ENCODE results near the gene SCD. TPM values are rescaled to one million over a fixed set of nuclear protein-coding genes. Genes with fewer than 3 reads are reported as not detected.

SCD gene
- total RNA-seq, 4 donors from 2014 or later = 2.2 to 29.7 (median 5.1) TPM

- peaks cover 0 to 15% of the 10 kb centered on the region in 2 donors for H3K4me1 ChIP-seq
- DNase-seq = no peak
- no peak overlapping the region for H3K4me3 ChIP-seq (replicated peaks in 1 of 3)
- TF ChIP-seq CTCF (IDR thresholded peaks at IDR 0.05) (no peak), POLR2A (IDR thresholded peaks at IDR 0.05) (no peak)
- 92 to 93% methylated on average over 14 of the region's 14 CpGs for WGBS, 2 donors
- H3K36me3 ChIP-seq = no peaks in the 10 kb centered on the region
- H3K27me3 ChIP-seq = no peaks in the 10 kb centered on the region
- H3K27ac ChIP-seq = no peak overlapping the region
- intact Hi-C loops (cut with DNase I) = no loop called here
- H3K9me3 ChIP-seq = no peaks in the 10 kb centered on the region
Observed at GRCh38 chr10:100356067-100357017, 9.3 kb downstream of the SCD start.

DNA sequence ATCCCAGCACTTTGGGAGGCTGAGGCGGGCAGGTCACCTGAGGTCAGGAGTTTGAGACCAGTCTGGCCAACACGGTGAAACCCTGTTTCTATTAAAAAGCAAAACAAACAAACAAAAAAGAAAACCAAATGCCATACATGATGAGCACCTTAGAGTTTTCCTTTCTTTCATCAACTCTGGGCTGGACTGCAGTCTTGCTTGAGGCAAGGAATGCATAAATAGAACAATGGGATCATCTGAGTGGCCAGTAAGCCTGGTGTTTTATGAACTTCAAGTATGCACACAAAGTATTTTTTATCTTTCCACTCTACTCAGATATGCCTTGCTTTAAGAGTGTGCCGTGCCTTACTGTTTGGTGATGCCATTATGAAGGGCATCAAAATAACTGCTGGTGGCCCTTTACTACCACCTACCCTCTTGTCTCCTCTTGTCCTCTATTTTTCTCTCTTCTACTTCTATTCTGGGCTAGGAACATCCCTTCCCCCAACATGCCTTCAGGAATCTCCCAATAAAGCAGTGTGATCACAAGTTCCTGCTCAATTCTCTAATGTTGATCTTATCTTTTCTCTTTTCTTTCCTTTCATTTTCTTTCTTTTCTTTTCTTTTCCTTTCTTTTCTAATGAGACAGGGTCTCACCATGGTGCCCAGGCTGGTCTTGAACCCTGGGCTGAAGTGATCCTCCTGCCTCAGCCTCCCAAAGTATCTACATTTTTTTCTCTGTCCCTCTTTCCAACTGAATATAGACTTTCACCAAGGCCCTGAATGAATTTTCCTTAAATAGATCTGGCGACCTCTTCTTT is 10.2 kb downstream of the SCD start:
- H3K27me3 ChIP-seq = no peaks in the 10 kb centered on the region
- WGBS, 2 donors = 93% methylated on average over 4 of the region's 4 CpGs
- no peaks in the 10 kb centered on the region for H3K36me3 ChIP-seq
- no peak for DNase-seq
- H3K9me3 ChIP-seq = no peaks in the 10 kb centered on the region
- TF ChIP-seq POLR2A (IDR thresholded peaks at IDR 0.05) (no peak), CTCF (IDR thresholded peaks at IDR 0.05) (no peak)
- no peak overlapping the region for H3K4me3 ChIP-seq (replicated peaks in 1 of 3)
- intact Hi-C loops (cut with DNase I) = no loop called here
- H3K4me1 ChIP-seq = peaks cover 0 to 15% of the 10 kb centered on the region in 2 donors
- H3K27ac ChIP-seq = no peak overlapping the region

GRCh38 chr10:100359030-100359432 is 12.0 kb downstream of the SCD start:
- intact Hi-C loops (cut with DNase I) = no loop called here
- TF ChIP-seq POLR2A (IDR thresholded peaks at IDR 0.05) = no peak
- TF ChIP-seq CTCF (IDR thresholded peaks at IDR 0.05) = no peak
- Histone ChIP-seq H3K36me3 (no peaks in the 10 kb centered on the region), H3K4me1 (peaks cover 0 to 15% of the 10 kb centered on the region in 2 donors), H3K9me3 (no peaks in the 10 kb centered on the region), H3K27me3 (no peaks in the 10 kb centered on the region), H3K4me3 (replicated peaks in 1 of 3) (no peak overlapping the region), H3K27ac (no peak overlapping the region)
- 54 to 66% methylated on average over 2 of the region's 2 CpGs for WGBS, 2 donors
- DNase-seq = no peak

GRCh38 chr10:100359529-100360150 is 12.6 kb downstream of the SCD start:
- intact Hi-C loops (cut with DNase I) = no loop called here
- no peaks in the 10 kb centered on the region for H3K27me3 ChIP-seq
- no peak for DNase-seq
- TF ChIP-seq POLR2A (IDR thresholded peaks at IDR 0.05) = no peak
- TF ChIP-seq CTCF (IDR thresholded peaks at IDR 0.05) = no peak
- WGBS, 2 donors = 22 to 23% methylated on average over 3 of the region's 3 CpGs
- no peak overlapping the region for H3K27ac ChIP-seq
- H3K4me1 ChIP-seq = peaks cover 0 to 15% of the 10 kb centered on the region in 2 donors
- no peaks in the 10 kb centered on the region for H3K36me3 ChIP-seq
- H3K4me3 ChIP-seq (replicated peaks in 1 of 3) = no peak overlapping the region
- no peaks in the 10 kb centered on the region for H3K9me3 ChIP-seq

Data from thyroid gland (tissue), 4 donors.